ENCODE results near the gene MID1IP1. TPM values are rescaled to one million over a fixed set of nuclear protein-coding genes. Genes with fewer than 3 reads are reported as not detected.

The MID1IP1 gene
- total and polyA plus RNA-seq, 2 of the 13 experiments (the other 11 are each of a cell fraction or from before 2014, with no cell fraction given), result 35.7 to 36.1 TPM

DNA sequence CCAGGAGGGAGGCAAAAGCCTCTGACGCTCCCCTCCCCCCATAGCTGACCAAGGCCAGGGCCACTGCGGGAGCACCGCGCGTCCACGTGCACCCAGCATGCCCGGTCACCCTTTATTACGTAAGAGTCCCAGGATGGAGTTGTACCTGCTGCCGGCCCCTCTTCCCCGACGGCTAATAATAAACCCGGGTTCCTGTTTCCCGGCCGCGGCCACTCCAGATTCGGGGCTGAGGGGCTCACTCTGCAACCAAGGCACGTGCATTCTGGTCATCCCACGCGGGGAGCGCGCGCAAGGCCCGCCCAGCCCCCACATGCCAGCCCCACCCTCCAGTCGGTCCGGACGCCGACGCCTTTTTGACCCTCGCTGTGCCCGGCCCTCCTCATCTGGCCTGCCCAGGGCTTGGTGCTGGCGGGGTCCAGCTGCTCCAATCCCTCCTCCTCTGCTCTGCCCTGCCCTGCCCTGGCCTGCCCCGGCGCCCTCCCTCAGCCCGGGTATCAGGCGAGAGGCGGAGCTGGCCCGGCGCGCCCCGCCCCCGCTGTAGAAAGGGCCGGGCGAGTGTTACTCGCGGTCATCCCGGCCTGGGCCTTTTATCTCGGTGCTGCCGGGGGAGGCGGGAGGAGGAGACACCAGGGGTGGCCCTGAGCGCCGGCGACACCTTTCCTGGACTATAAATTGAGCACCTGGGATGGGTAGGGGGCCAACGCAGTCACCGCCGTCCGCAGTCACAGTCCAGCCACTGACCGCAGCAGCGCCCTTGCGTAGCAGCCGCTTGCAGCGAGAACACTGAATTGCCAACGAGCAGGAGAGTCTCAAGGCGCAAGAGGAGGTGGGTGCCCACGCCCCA is 2.6 kb downstream of the MID1IP1 start (continued):
- TF ChIP-seq REPIN1 (CRISPR knock-in tag; IDR thresholded peaks at IDR 0.05; ENCODE audit: borderline replicate concordance, low read depth) (peak; percentile 52; the same call in 1 of the 2 replicates), CBFB (CRISPR knock-in tag; IDR thresholded peaks at IDR 0.05) (peak; percentile 63; the same call in 1 of the 2 replicates), KDM4B (CRISPR knock-in tag; IDR thresholded peaks at IDR 0.05) (peak; percentile 16; the same call in 1 of the 2 replicates), MED1 (CRISPR knock-in tag; IDR thresholded peaks at IDR 0.05) (peak; percentile 86), AGO2 (optimal IDR thresholded peaks at IDR 0.05; ENCODE audit: low read depth, low read length) (peak; percentile 85), KMT2A (CRISPR knock-in tag; IDR thresholded peaks at IDR 0.05) (no peak), MAFK (conservative IDR thresholded peaks at IDR 0.05 in 1 of 2, IDR thresholded peaks at IDR 0.05 in 1 of 2; ENCODE audit: low read length in 2 of 2) (no peak), ZNF431 (CRISPR knock-in tag; IDR thresholded peaks at IDR 0.05; ENCODE audit: borderline replicate concordance, low read depth) (peak; percentile 86), ZMYM4 (CRISPR knock-in tag; IDR thresholded peaks at IDR 0.05) (peak; percentile 82), BCL6 (CRISPR knock-in tag; IDR thresholded peaks at IDR 0.05) (peak; percentile 63), NCOA1 (CRISPR knock-in tag; IDR thresholded peaks at IDR 0.05) (no peak; the same call in 1 of the 2 replicates), ZNF570 (CRISPR knock-in tag; IDR thresholded peaks at IDR 0.05; ENCODE audit: borderline replicate concordance) (no peak), ZNF746 (CRISPR knock-in tag; IDR thresholded peaks at IDR 0.05) (peak; percentile 92)
- TF ChIP-seq, protein P1, sequence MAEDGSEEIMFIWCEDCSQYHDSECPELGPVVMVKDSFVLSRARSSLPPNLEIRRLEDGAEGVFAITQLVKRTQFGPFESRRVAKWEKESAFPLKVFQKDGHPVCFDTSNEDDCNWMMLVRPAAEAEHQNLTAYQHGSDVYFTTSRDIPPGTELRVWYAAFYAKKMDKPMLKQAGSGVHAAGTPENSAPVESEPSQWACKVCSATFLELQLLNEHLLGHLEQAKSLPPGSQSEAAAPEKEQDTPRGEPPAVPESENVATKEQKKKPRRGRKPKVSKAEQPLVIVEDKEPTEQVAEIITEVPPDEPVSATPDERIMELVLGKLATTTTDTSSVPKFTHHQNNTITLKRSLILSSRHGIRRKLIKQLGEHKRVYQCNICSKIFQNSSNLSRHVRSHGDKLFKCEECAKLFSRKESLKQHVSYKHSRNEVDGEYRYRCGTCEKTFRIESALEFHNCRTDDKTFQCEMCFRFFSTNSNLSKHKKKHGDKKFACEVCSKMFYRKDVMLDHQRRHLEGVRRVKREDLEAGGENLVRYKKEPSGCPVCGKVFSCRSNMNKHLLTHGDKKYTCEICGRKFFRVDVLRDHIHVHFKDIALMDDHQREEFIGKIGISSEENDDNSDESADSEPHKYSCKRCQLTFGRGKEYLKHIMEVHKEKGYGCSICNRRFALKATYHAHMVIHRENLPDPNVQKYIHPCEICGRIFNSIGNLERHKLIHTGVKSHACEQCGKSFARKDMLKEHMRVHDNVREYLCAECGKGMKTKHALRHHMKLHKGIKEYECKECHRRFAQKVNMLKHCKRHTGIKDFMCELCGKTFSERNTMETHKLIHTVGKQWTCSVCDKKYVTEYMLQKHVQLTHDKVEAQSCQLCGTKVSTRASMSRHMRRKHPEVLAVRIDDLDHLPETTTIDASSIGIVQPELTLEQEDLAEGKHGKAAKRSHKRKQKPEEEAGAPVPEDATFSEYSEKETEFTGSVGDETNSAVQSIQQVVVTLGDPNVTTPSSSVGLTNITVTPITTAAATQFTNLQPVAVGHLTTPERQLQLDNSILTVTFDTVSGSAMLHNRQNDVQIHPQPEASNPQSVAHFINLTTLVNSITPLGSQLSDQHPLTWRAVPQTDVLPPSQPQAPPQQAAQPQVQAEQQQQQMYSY (CRISPR knock-in tag; IDR thresholded peaks at IDR 0.05), result peak; percentile 65
- TF ChIP-seq, protein P2, sequence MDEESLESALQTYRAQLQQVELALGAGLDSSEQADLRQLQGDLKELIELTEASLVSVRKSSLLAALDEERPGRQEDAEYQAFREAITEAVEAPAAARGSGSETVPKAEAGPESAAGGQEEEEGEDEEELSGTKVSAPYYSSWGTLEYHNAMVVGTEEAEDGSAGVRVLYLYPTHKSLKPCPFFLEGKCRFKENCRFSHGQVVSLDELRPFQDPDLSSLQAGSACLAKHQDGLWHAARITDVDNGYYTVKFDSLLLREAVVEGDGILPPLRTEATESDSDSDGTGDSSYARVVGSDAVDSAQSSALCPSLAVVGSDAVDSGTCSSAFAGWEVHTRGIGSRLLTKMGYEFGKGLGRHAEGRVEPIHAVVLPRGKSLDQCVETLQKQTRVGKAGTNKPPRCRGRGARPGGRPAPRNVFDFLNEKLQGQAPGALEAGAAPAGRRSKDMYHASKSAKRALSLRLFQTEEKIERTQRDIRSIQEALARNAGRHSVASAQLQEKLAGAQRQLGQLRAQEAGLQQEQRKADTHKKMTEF (CRISPR knock-in tag; IDR thresholded peaks at IDR 0.05), result peak; percentile 85
- TF ChIP-seq, protein P3, sequence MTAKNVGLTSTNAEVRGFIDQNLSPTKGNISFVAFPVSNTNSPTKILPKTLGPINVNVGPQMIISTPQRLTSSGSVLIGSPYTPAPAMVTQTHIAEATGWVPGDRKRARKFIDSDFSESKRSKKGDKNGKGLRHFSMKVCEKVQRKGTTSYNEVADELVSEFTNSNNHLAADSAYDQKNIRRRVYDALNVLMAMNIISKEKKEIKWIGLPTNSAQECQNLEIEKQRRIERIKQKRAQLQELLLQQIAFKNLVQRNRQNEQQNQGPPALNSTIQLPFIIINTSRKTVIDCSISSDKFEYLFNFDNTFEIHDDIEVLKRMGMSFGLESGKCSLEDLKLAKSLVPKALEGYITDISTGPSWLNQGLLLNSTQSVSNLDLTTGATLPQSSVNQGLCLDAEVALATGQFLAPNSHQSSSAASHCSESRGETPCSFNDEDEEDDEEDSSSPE (CRISPR knock-in tag; IDR thresholded peaks at IDR 0.05), result no peak; the same call in 1 of the 2 replicates
- TF ChIP-seq, protein P4, sequence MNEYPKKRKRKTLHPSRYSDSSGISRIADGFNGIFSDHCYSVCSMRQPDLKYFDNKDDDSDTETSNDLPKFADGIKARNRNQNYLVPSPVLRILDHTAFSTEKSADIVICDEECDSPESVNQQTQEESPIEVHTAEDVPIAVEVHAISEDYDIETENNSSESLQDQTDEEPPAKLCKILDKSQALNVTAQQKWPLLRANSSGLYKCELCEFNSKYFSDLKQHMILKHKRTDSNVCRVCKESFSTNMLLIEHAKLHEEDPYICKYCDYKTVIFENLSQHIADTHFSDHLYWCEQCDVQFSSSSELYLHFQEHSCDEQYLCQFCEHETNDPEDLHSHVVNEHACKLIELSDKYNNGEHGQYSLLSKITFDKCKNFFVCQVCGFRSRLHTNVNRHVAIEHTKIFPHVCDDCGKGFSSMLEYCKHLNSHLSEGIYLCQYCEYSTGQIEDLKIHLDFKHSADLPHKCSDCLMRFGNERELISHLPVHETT (CRISPR knock-in tag; conservative IDR thresholded peaks at IDR 0.05), result no peak; the same call in 1 of the 2 replicates
- TF ChIP-seq, protein P5, sequence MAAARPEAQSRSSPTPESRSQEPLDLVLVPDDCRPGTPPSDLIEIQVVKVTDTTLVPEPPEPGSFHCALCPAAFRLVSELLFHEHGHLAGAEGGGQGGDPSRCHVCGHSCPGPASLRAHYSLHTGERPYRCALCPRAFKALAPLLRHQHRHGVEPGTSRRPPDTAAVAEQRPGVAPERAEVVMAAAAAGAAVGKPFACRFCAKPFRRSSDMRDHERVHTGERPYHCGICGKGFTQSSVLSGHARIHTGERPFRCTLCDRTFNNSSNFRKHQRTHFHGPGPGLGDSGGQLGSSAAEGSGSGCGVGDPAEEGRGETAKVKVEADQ (CRISPR knock-in tag; IDR thresholded peaks at IDR 0.05; ENCODE audit: borderline replicate concordance), result no peak
